Lower leg skin (tissue), 4 donors: ENCODE results near the gene SPATA32. TPM values are rescaled to one million over a fixed set of nuclear protein-coding genes. Genes with fewer than 3 reads are reported as not detected.

Experiments used
- DNase-seq, 2 donors: peaks; one replicate each; pipeline ENCODE4 v3.0.0-alpha.2; 2019; ENCODE audit warnings: low spot score in 2 of 2
- H3K4me3 ChIP-seq: fragments of 200-600 bp; sonication (generic); 2 replicates; pipeline ENCODE4 v1.5.1; 2017; ENCODE audit warnings: mild to moderate bottlenecking, low read depth; ENCODE audit not compliant: poor library complexity, severe bottlenecking
- POLR2A ChIP-seq, 2 donors: fragments of 450-650 bp; IDR thresholded peaks; one replicate each; pipeline ENCODE4 v1.6.1; 2016 to 2017; ENCODE audit warnings: antibody characterized with exemption in 2 of 2, mild to moderate bottlenecking in 1 of 2, moderate library complexity in 1 of 2
- WGBS, 2 donors: methylation state at CpG; one replicate each; pipeline ENCODE4 v1.1.5; 2018; 5-methylcytosine and 5-hydroxymethylcytosine counted together
- intact Hi-C: fragments of 100-400 bp; cut with DNase I; formaldehyde crosslinking; loops from one replicate; pipeline ENCODE4 v1.15.0; 2023; ENCODE audit warnings: low total_unique reads
- total RNA-seq, 4 donors: library from RNA; depleted of rRNA; stranded (reverse); fragments of >200 nt; gene quantifications; one replicate each; pipeline ENCODE4 v1.1.0, GENCODE V29; 2016
- TF ChIP-seq, protein P1 (sequence below), 3 donors: fragments of 450-650 bp; IDR thresholded peaks; one replicate each; pipeline ENCODE4 v1.5.1; 2016; ENCODE audit warnings: antibody characterized with exemption in 3 of 3, mild to moderate bottlenecking in 3 of 3, moderate library complexity in 2 of 3

Gene SPATA32
- total RNA-seq, 4 donors from 2014 or later = not detected

DNA sequence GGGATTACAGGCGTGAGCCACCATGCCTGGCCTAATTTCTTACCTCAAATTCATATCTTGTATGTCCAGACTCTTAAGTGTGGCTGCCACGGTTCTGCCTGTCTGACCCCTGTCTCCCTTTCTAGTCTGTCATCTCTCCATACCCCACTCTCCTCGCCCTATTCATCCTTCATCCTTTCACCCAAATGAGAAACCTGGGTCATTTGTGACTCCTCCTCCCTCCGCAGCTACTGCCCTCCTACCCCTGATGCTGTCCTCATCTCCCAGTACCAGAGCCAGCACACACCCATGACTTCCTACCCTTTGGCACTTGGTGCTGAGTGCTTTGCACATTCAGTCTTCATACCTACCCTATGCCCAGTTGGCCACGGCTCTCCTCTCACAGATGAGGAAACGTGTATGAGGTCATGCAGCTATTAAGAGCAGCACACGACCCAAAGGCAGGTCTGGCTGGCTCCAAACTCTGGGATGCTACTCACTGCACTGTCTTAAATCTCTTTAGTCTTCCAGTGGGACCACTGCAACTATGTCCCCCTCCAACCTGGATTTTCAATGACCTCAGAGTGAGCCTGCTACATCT lies 1.6 kb downstream of the SPATA32 start:
- DNase-seq = no peak
- TF ChIP-seq, protein P1, sequence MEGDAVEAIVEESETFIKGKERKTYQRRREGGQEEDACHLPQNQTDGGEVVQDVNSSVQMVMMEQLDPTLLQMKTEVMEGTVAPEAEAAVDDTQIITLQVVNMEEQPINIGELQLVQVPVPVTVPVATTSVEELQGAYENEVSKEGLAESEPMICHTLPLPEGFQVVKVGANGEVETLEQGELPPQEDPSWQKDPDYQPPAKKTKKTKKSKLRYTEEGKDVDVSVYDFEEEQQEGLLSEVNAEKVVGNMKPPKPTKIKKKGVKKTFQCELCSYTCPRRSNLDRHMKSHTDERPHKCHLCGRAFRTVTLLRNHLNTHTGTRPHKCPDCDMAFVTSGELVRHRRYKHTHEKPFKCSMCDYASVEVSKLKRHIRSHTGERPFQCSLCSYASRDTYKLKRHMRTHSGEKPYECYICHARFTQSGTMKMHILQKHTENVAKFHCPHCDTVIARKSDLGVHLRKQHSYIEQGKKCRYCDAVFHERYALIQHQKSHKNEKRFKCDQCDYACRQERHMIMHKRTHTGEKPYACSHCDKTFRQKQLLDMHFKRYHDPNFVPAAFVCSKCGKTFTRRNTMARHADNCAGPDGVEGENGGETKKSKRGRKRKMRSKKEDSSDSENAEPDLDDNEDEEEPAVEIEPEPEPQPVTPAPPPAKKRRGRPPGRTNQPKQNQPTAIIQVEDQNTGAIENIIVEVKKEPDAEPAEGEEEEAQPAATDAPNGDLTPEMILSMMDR (IDR thresholded peaks at IDR 0.05) = no peak
- WGBS, 2 donors = 71 to 73% methylated on average over 7 of the region's 7 CpGs
- H3K4me3 ChIP-seq = no peak overlapping the region
- intact Hi-C loops = no loop called here

DNA sequence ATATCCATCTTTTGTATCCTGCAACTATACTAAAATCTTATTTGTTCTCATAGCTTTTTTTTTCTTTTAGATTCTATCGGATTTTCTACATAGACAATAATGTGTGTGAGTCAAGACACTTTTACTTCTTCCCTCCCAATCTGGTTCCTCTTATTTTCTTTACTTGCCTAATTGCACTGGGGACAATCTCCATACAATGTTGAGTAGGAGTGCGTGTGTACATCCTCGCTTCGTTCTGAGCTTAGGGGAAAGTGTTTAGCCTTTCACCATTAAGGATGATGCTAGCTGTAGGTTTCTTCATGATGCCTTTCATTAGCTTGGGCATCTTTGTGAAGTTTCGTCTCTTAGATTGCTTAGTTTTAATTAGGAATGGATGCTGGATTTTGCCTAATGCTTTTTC lies 2.9 kb downstream of the SPATA32 start:
- WGBS, 2 donors = 51 to 52% methylated on average over 5 of the region's 5 CpGs
- H3K4me3 ChIP-seq = no peak overlapping the region
- DNase-seq = no peak
- intact Hi-C loops = no loop called here
- TF ChIP-seq, protein P1 (IDR thresholded peaks at IDR 0.05) = no peak
- no peak for TF ChIP-seq POLR2A (IDR thresholded peaks at IDR 0.05)

DNA sequence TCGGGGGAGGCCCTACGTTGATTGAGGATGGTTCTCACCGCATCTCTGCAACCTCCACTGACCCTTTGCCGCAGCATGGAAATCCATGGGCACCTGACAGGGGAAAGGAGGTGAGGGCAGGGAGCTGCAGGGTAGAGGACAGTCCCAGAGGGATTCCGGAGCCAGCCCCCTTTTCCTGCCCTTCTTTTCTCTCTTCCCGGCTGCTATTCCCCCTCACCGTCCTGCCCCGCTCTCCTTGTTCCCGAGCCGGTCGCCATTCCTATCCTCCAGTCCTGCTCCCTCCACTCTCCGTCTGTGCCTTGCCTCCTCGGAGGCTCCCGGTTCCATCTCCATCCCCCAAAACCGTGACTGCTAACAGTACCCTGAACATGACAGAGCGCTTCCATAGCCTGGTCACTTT lies 4.8 kb downstream of the SPATA32 start:
- WGBS, 2 donors = 78 to 84% methylated on average over 16 of the region's 16 CpGs
- no peak overlapping the region for H3K4me3 ChIP-seq
- TF ChIP-seq, protein P1 (IDR thresholded peaks at IDR 0.05) = no peak
- TF ChIP-seq POLR2A (IDR thresholded peaks at IDR 0.05) = no peak
- DNase-seq = no peak
- intact Hi-C loops = no loop called here

DNA sequence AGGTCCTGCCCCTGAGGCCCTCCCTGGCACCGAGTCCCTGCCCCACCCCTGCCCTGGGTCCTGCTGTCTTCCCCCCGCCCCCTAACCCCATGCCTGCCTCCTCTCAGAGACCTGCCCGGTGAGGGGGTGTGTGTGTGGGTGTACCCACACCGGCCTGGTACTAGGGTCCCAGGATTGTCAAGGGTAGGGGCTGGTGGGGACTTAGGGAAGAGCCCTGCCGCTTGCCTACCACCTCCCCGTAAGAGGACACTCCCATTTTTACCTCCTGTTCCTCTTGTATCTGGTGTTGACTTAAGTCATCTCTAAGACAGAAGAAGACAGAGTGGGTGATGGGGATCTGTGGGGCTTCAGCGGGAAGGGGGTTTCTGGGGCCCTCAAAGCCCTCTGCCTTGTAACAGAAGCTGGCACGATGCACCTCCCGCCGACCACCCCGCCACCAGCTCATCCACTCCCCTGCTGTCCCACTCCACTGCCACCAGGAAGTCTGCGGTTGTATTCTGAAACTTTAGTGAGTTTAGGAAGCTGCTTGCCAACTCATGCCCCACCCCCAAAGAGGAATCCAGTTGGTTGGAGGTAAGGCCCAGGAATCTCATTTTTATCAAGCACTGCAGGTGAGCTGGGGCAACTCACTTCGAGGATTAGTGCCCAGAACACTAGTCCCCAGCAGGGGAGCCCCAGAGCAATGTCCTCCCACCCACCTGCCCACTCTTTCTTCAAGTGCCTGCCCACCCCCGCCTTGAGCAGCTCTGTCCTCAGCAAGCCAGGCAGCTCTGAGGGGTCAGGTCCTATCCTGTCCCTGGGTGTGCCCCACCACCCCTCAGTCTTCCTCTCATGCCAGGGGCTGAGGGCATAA lies 5.6 kb downstream of the SPATA32 start:
- 76 to 80% methylated on average over 14 of the region's 14 CpGs for WGBS, 2 donors
- intact Hi-C loops = no loop called here
- TF ChIP-seq POLR2A (IDR thresholded peaks at IDR 0.05) = no peak
- TF ChIP-seq, protein P1 (IDR thresholded peaks at IDR 0.05) = no peak

DNA sequence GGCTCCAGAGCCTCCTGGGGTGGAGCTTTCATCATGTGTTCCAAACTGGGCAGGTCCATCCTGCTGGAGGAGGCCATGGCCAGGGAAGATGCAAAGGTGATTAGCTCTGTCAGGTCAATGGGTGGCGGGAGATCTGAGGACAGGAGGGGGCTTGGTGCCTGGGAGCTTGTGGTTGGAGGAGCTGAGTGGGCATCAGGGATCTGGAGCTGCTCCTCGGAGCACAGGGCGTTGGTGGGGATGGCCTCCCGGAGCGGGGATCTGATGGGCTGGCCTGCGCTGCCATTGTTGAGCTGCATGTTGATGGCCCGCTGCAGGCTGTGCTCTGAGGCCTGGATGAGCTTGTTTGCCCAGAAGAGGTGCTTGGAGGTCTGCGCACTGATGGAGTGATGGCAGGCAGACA lies 6.5 kb downstream of the SPATA32 start:
- WGBS, 2 donors = 95% methylated on average over 8 of the region's 8 CpGs
- H3K4me3 ChIP-seq = no peak overlapping the region
- DNase-seq = no peak
- intact Hi-C loops = no loop called here
- TF ChIP-seq, protein P1 (IDR thresholded peaks at IDR 0.05) = no peak
- TF ChIP-seq POLR2A (IDR thresholded peaks at IDR 0.05) = no peak

More for the DNA sequence above, 5.6 kb downstream of the SPATA32 start:
- DNase-seq = no peak
- H3K4me3 ChIP-seq = no peak overlapping the region
